GM19238 (cell line): ENCODE measurements around the gene C13orf46.
"Not testable (repeated sequence)": the region's sequence is repeated elsewhere in the genome, so short reads cannot be mapped to it uniquely, and the experiment has no call there.

Experiments used
- DNase-seq: peaks from one replicate; pipeline ENCODE4 v3.0.0; 2011; ENCODE audit warnings: low spot score; ENCODE audit not compliant: insufficient read length

The C13orf46 gene

GRCh38 chr13:113913408-113913807 is 60.5 kb downstream of the C13orf46 start:
- DNase-seq, result not testable (repeated sequence)

- DNase-seq, result no peak
Measured at GRCh38 chr13:113912596-113912995, 61.3 kb downstream of the C13orf46 start.

GRCh38 chr13:113907635-113908617 is 66.0 kb downstream of the C13orf46 start:
- no peak for DNase-seq

DNA sequence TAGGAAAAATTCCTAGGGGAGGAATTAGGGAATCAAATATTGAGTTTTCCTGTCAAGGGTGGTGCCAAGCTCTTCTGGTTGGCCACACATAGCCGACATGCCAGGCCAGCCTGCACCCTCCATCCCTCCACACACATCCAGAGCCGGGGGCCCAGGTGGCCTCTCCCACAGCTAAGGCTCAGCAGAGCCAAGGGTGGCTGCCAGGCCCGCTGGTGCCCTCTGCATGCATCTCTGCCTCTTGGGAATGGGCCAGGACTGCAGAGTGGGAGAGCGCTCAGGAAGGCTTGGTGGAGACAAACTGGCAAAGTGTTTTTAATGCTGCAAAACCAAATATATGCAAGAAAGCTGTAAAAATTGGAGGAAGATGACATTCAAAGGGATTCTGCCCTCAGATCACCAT is 67.3 kb downstream of the C13orf46 start:
- no peak for DNase-seq

- no peak for DNase-seq
Measured at GRCh38 chr13:113905942-113906341, 67.9 kb downstream of the C13orf46 start.

DNA sequence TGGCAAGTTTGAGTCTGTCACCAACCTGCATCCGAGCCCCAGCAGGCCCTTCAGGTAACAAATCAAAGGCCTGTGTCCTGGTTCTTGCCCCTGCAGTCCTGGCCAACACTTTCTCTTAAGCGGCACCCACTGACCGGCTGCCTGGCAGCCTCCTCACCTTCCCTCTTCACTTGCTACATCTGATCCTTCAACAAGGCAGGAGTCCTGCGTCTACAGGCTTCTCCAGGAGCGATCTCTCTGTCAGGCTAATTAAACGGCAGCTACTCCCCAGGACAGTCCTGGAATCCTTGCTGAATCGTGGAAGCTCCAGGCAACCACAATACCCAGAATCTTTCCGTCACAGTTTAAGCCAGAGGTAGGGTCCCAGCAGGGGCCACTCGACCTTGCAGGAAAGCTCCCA is 68.9 kb downstream of the C13orf46 start:
- DNase-seq, result no peak

GRCh38 chr13:113904411-113904810 is 69.5 kb downstream of the C13orf46 start:
- DNase-seq, result no peak

GRCh38 chr13:113903912-113904311 is 70.0 kb downstream of the C13orf46 start:
- DNase-seq, result no peak
